Stimulated activated CD8-positive, alpha-beta memory T cell treated with anti-CD3 and anti-CD28 coated beads, Interleukin-4, amount 100 ng/mL, for 4 hours (primary cell): ENCODE data around the gene IGSF8.
"Not testable (repeated sequence)": the region's sequence is repeated elsewhere in the genome, so short reads cannot be mapped to it uniquely, and the experiment has no call there.

Experiments used
- DNase-seq, 2 donors: peaks; one replicate each; pipeline ENCODE4 v3.0.0-alpha.2; 2020; ENCODE audit warnings: low read depth in 2 of 2, low spot score in 1 of 2

The IGSF8 gene

GRCh38 chr1:160069460-160070231, 28.8 kb downstream of the IGSF8 start, which contains the start of gene KCNJ10:
KCNJ10 (minus strand) TSS chr1:160070160; CDS start chr1:160042532, 27,628 bp downstream.
- DNase-seq = no peak

- no peak for DNase-seq
These were observed 30.2 kb downstream of the IGSF8 start for GRCh38 chr1:160068225-160068624.

- DNase-seq = no peak
These were observed 31.3 kb downstream of the IGSF8 start for GRCh38 chr1:160066829-160067745.

GRCh38 chr1:160064746-160065145, 33.7 kb downstream of the IGSF8 start:
- no peak for DNase-seq

- DNase-seq = no peak
These were observed 34.3 kb downstream of the IGSF8 start for GRCh38 chr1:160064164-160064563.

GRCh38 chr1:160063176-160063575, 35.2 kb downstream of the IGSF8 start:
- DNase-seq = no peak

GRCh38 chr1:160062230-160062532, 36.2 kb downstream of the IGSF8 start:
- DNase-seq = no peak

- no peak for DNase-seq
These were observed 36.8 kb downstream of the IGSF8 start for GRCh38 chr1:160061369-160062229.

- no peak for DNase-seq
These were observed 40.3 kb downstream of the IGSF8 start for GRCh38 chr1:160058087-160058486.

- no peak for DNase-seq
These were observed 41.7 kb downstream of the IGSF8 start for GRCh38 chr1:160056648-160057169.

GRCh38 chr1:160053548-160054365, 44.7 kb downstream of the IGSF8 start:
- no peak for DNase-seq

- DNase-seq = no peak
These were observed 45.5 kb downstream of the IGSF8 start for GRCh38 chr1:160052936-160053335.

GRCh38 chr1:160050619-160051018, 47.8 kb downstream of the IGSF8 start:
- no peak for DNase-seq

- not testable (repeated sequence) for DNase-seq
These were observed 48.2 kb downstream of the IGSF8 start for GRCh38 chr1:160050182-160050581.

- no peak for DNase-seq
These were observed 49.3 kb downstream of the IGSF8 start for GRCh38 chr1:160049101-160049500.

- DNase-seq = no peak
These were observed 50.1 kb downstream of the IGSF8 start for GRCh38 chr1:160048335-160048734.

GRCh38 chr1:160047111-160047991, 51.1 kb downstream of the IGSF8 start:
- DNase-seq = no peak

GRCh38 chr1:160046494-160047110, 51.8 kb downstream of the IGSF8 start:
- no peak for DNase-seq

- DNase-seq = no peak
These were observed 52.8 kb downstream of the IGSF8 start for GRCh38 chr1:160045653-160046052.
